Activated CD4-positive, alpha-beta T cell treated with anti-CD3 and anti-CD28 coated beads for 24 hours (primary cell): Measurements from ENCODE around the gene GCA.

Experiments used
- DNase-seq, 2 donors: peaks; one replicate each; pipeline ENCODE4 v3.0.0-alpha.2; 2020; ENCODE audit warnings: low read depth in 2 of 2

Gene GCA, protein sequence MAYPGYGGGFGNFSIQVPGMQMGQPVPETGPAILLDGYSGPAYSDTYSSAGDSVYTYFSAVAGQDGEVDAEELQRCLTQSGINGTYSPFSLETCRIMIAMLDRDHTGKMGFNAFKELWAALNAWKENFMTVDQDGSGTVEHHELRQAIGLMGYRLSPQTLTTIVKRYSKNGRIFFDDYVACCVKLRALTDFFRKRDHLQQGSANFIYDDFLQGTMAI

DNA sequence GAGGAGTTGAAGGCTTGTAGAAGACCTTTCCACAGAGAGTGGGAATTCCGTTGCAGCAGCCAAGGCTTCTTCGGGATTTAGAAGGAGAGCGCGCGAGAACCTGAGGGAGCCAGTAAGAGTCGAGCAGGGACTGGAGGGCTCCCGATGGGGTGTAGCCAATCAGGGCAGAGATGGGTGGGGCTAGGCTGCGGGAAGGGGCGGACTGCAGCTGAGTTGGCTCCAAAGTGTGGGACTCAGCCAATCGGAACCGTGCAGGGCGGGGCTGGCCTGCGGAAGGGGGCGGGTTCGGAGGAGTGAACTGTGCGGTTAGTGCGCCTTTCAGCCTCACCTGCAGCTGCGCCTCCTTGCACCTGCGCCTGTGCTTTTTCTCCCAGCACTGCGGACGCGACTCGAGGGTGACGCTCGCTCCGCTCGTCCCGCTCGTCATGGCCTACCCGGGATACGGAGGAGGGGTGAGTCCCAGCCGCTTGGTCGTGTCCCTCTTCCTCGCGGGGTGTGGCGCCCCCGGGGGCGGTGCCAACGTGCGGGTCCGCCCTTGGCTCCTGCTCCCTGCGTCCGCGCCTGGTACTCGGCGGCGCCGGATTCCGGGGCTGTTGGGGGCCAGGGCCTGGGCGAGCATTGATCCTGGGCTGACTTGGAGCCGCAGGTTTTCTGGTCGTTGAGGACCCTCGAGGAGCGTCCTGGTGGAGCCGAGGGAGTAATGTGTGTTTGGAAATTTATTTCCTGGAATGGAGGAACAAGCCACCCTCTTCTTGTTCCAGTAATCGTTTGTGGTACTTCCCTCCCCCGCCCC is at the start of gene GCA:
GCA (plus strand) TSS at position 309 of the 793 bp plus-strand sequence; CDS start at position 426, 117 bp downstream.
- DNase-seq = peak; percentile 97 to 98

DNA sequence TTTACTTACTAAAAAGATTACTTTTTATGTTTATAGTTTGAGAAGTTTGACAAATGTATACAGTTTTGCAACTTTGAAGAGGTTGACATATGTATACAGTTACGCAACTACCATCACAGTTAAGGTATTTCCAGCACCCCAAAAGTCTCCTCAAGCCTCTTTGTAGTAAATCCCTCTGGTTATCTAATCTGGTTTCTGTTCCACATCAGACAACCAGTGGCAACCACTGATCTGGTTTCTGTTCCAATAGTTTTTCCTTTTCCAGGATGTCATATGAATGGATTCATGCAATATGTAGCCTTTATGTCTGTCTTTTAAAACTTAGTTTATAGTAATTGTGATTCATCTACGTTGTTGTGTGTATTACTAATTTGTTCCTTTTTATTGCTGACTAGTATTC is 48.9 kb upstream of the GCA start:
- no peak for DNase-seq

DNA sequence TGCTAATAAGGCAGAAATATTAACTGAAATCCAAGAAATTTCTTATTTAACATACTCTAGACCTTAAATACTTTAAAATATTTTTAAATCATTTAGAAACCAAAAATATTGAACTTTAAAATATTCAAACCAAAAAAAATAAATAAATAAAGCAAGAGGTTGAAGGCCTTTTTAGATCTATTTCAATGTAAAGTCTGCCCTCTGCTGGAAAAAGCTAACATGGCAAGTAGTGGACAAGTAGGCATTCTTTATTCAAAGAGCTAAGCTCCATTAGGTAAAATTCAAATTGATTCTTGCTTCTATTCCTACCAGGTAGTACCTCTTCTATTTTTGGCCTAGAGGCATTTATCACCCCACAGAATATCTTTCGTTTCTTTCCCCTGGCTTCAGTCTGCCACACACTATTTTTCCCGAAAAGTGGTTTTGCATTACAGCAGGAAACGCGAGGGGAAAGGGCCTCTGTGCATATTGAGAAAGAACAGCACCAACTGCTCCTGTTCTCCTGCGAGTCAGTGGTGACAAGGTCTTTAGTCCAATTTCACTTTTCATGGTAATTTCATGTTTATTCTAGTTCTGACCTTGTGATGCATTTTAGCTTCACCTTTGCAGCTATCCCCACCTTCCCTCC is 45.9 kb upstream of the GCA start:
- DNase-seq = peak; percentile 11 to 60

DNA sequence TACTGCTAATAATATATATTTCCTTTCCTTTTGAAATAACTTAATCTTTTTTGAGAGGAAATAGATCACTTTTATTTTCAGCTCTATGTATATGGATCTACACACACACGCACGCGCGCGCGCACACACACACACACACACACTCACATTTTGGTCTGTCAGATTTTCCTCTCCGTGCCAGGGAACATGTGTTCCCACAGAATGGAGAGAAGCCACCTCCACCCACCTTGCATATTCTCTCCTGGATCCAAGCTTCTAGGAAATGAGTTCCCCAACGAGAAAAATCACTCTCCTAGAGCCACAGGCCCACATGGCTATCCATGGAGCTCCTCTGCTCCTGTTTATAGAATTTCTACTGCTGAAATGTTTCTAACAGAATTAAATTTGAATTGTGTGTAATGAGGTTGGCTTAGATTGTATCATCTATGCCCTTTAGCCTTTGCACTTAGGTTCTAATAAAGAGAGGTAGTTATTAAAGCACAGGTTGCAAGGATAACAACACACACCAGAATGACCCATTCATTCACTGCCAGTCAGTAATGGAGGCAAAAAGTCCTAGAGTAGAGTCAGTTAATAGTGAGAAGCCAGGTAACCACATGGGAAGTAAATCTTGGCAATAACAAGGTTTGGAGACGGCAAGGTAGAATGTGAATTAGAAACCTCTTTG is 45.1 kb upstream of the GCA start:
- no peak for DNase-seq

DNA sequence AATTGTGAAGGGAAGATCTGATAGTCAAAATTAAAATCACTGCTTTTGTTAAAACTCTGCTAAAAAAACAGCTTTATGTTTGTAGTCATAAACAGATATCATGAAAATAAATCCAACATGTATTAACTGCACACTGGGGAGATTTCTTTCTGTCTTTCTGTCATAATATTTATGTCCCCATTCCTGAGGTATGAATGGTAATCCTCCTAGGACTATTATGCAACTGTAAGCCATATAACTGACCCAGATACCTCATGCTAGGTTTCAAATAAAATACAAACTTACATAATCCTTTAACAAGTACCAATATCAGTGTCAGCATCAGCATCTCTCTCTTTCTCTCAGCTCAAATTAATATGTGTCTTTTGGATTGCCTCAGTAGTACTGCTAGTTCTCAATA is 43.7 kb upstream of the GCA start:
- DNase-seq = no peak

DNA sequence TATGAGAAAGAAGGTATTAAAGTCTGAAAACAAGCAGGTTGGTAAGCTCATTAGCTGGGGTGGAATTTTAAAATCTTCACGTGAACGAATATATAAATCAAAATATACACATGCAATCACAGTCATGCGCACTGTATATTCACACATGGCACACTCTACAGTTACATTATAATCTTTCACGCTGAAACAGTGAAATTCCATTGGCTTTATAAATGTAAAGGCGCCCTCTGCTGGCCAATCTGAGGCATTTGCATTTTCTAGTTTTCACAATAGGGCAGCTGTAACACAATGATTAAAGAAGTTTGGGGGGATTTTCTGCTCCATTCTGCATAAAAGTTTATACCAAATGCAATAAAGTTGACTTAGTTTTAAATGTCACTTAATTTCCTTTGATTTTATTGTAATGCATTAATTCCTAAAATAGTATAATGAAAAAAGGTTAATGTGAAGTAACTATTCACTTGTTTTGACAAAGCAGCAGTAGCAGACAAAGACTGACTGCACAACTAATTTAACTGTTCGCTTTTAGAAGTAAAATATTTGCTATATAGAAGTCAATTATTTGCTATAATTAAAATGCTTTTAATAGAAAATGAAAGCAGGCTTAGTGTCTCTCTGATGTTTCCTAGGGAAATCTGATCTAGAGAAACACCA is 42.7 kb upstream of the GCA start:
- peak; percentile 30 to 32 for DNase-seq

DNA sequence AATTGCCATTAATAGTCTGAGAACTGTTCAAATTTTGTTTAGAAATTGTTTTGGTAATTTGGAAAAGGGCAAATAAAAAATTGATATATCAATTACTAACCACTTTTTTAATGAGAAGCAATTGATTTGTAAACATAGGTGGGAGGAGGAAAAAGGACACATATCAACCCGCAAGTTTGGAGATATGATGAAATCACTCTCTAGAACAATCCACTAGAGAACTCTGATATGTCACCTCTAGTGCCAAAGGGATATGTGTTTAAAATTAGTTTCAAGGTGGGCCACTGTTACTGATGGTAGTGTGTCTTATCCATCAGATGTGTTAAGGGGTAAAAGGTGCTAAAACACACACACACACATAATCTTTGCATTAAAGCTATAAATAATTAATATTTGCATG is 42.1 kb upstream of the GCA start:
- DNase-seq = no peak

DNA sequence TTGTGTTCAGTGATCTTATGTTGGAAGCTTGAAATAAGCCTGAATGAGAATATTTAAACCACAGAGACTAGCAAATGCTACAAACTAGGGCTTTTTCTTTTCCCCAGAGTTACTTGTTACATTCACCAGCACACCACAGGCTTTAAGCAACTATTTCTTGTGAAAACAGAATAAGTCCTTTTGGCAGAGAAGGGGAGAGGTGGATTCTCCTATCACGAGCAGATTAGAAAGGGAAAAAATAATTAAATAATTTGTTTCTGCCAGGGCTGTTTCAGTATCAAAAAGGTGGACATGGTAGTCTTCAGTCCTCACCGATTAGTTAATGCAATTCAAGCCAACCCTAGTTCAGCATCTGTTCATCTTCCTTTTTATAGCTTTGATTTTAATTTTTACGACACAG is 38.0 kb upstream of the GCA start:
- DNase-seq = no peak

DNA sequence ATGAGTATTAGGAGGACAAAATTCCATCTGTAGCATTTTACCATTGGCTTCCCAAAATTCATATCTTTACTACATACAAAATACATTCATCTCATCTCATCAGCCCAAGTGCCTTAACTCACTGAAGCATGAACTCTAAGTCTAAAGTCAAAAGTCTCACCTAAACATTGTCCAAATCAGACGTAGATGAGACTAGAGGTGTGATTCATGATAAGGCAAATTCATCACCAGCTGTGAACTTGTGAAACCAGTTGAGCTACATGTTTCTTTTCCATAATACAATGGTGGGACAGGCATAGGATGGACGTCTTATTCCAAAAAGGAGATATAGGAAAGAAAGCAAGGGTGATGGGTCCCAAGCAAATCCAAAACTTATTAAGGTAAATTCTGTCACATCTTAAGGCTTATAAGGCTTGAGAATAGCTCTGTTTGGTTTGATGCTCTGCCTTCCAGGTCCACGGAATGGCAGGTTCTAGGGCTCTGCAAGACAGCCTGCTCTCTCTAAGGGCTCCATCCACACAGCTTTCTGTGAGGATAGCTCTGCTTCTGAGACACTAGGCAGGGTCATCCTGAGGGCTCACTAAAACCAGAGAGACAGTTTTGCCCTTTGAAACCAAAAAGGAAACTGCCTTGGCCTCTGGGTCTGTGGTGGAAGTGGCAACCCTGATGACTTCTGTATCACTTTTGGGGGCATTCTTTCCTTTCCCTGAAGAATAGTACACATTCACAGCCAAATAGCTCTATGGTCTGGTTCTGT is 35.0 kb upstream of the GCA start:
- DNase-seq = no peak

DNA sequence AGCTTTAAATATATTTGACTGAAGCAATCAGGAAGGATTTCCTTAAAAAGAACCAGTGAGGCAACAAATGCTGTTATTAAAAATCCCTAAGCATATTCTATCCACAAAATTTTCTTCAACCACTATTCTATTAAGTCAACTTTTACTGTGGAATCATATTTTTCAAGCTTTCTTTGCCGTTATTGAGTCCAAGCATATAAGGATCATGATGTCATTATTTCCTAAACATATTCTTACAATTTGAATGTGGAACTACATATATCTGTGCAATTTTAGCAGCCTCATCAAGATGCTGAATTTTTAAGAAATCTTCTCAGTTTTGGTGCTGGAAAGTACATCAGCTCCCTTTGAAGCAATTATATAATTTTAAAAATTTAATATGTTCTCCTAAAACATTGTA is 31.1 kb upstream of the GCA start:
- DNase-seq = no peak

DNA sequence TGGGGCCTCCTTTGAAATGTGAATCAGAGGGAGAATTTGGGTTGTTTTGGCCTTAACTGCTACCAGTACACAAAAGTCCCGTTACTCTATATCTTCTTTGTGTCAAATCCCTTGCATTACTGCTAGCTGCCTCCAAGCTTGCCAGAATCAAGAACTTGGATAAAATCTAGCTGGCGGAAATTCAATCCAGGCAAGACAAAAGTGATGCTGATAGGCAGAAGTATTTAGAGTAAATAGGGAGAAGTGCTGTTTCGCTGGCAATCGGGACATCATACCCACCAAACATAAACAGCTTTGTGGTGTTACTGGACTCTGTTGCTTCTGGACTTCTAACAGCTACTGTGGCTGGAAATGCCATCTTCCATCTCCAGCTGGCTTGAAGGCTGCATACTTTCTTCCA is 28.0 kb upstream of the GCA start:
- no peak for DNase-seq

DNA sequence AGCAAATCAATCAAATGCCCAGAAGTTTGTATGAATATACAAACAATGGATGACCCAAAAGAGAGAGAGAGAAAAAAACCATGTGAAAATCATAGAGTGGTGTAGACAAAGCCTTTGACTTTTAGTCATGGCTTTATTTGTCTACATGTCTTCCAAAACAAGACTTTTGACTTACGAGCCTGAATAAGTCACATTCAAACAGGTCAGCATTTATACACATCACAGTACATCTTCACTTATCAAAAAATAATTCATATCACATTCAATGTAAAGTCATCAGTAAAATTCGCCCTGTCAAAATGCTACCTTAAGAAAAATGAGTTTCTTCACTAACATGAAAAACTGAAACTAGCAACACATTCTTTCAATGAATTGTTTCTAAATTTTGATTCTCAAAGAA is 27.3 kb upstream of the GCA start:
- no peak for DNase-seq

DNA sequence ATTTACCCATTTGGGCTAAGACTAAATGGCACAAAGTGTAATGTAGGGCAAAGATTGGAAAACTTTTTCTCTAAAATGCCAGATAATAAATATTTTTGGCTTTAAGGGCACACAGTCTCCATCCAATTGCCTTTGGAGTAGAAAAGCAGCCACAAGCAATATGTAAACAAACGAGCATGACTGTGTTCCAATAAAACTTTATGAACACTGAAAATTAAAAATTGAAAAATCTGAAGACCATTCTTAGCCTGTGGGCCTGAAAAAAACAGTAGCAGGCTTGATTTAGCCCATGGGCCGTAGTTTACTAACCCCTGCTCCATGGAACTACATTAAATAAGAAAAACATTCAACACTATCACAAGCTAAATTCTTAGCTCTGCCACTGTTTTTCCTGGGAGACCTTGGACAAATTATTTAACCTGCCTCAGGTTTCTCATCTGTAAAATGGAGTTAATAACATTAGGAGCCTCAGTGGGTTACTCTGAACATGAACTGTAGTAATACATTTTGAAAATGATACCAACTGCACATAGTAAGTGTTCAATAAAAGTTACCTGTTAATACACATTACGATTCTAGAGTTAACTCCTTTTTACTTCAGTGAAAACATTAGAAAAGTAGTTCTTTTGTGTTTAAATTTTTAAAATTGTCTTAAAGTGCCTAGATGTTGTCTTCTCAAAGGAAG is 26.7 kb upstream of the GCA start:
- DNase-seq = no peak

DNA sequence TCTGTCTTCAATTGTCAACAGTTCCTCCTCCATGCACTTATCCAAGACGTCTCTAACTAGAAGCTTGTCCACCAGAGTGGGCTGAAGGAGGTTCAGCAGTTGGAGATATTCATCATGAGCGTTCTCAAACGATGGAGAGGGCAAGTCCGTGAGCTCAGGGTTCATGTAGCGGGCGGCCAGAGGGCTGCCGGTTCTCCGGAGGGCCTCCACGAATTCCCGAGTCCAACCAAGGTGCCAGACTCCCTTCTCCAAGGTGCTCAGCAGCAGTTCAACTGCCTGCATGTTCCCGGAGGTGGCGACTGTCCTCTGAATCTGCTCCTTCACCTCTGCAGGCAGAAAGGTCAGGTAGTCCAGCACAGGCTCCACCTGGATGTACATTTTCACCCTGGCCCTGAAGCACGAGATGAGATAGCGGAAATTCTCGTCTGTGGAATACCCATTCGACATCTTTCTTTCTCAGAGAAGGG is 26.0 kb upstream of the GCA start:
- peak in 1 of 2 donors; percentile 2 for DNase-seq

DNA sequence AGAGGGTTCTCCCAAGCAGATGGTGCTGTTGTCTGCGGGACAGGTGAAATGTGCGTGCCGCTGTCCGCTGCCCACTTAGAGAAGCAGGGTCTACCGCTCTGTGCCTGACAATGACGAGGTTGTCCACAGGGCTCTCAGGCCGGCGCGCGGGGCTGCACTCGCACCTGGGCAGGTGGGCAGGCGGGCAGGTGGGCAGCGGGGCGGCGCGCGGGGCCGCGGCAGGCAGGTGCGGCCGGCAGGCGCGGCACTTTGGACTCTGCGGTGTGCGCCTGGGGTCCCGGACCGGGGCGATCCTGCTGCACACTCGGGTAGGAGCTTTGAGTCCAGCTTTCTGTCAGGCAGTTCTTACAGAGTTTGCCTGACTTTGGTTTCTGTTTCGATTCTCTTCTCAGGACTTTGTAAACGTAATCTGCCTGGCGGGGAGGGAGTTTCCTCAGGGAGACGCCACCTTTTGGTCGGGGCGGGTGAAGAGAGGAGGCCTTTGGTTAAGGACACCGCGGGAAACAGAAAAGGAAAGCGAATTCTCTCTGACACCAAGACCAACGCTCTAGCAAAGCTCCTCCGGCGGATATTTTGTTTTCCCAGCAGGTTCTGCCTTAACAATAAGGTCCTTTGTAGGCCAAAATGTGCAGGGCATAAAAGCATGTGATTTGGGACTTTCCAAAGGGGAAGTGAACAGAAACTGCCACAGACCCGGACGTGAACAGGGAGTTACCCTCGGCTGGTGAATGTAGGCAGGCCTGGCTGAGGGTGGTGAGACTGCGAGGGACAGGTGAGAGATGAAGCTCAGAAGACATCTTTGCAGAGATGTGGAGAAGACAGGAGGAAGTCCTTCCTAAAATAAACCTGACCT is 25.4 kb upstream of the GCA start, which contains the start of gene IFIH1:
IFIH1 (minus strand) TSS at position 357 of the 853 bp plus-strand sequence. CDS start 377 bp downstream, outside the sequence.
- DNase-seq = peak; percentile 46 to 50

DNA sequence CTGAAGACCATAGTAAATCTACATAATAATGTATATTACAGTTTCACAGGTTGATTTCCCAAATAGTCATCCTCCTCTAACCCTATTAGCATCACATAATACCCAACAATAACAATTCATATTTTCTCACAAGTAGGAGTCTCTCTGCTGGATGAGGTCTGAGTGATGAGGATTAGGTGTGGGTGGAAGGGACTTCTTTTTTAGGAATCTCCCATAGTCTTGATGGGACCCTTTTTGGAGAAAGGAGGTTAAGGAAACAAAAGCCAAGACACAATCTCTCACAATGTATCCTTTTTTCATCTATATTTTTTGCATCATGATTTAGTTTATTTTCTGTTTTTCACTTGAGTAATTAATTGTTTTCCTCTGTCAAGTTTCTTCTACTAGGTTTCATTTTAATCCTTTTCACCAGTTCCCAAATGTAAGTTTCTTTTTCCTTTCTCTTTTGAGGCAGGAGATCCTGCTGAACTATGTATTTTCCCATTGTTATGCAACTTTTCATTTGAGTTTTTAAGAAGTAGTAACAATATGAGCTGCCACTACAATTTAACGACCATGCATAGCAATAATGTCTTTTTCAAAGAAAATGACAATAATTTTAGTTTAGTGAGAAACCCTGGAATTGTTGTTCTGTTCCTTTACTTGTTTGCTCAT is 22.9 kb upstream of the GCA start:
- DNase-seq = no peak

DNA sequence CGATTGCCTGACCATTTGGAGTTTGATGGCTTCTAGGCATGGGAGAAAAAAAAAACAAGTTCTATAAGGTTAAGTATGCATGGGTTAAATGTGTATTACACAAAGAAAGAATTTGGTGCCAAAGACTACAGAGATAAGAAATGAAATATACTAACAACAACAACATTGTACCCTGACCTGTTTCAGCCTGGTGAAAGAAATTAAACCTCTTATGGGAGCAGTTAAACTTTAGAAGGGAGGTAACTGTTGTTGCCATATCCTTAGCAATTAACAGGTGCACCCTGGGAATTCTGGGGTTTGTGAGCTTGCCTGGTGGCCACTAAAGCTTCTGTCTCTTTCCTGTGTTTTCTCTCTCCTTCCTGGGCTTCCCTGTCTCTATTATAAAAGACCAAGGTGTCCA is 19.0 kb upstream of the GCA start:
- DNase-seq = no peak

DNA sequence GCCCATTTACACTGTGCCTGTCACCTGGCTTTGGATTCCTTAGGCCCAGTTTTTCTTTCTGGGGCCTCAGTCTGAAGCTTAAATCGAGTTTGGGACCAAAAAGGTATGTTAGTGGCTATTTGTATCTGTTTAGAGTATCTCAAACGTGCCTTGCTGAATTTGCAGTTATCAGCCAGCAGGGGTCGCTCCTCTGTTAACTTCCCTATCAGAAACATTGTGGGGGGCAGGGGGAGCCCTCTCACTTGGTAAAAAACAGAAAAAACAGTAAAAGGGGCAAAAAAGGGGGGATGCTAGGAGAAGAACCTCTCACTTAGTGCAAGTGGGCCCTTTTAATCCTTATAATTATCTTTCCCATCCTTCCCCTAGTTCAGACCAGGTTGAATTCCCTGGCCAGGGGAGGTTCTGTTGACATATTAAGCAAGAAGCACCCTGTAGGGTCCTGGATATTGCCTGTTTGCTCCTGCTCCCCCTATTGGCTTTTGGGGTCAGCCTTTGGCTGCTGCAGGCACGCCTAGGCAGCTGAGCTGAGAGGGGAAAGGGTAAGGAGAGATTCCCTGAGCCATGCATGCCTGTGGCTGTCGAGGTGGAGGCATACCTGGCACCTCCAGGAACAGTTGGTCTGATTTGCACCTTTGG is 16.7 kb upstream of the GCA start:
- no peak for DNase-seq
